ENCODE data around the gene PPIB.

Gene PPIB
- long read RNA-seq, transcript PPIB-201 (5 exons, 1,081 nt) = major isoform, 292 of 298 reads
- long read RNA-seq, partial matches to known transcripts = 3 of 298 reads
- long read RNA-seq, other reads (novel, unspliced or antisense) = 3 of 298 reads

GRCh38 chr15:64162869-64163658, at the start of gene PPIB:
PPIB (minus strand) TSS chr15:64163022; CDS start chr15:64162986, 36 bp downstream.
- H3K4me3 ChIP-seq (replicated peaks; ENCODE audit: insufficient read depth, low read length) = peak within 1 kb of the TSS; percentile 96
- H3K27me3 ChIP-seq (ENCODE audit: insufficient read depth, poor library complexity, severe bottlenecking) = no peaks in the 10 kb centered on the region
- peak; percentile 95 to 98 for DNase-seq (ENCODE audit: low read depth in 1 of 2, low spot score in 1 of 2)
- peak within 1 kb of the TSS; percentile 91 for H3K27ac ChIP-seq (replicated peaks)
- TF ChIP-seq POLR2AphosphoS5 (IDR thresholded peaks at IDR 0.05; ENCODE audit: low read depth) (peak; percentile 94), GABPA (IDR thresholded peaks at IDR 0.05; ENCODE audit: low read depth) (peak; percentile 79), REST (IDR thresholded peaks at IDR 0.05; ENCODE audit: insufficient replicate concordance, low read depth) (peak; percentile 58), SPI1 (IDR thresholded peaks at IDR 0.05; ENCODE audit: borderline replicate concordance, low read depth) (peak; percentile 99), CTCF (IDR thresholded peaks at IDR 0.05; ENCODE audit: insufficient read depth, low read length) (no peak)

GRCh38 chr15:64211696-64212095, 48.9 kb upstream of the PPIB start:
- H3K4me3 ChIP-seq (replicated peaks; ENCODE audit: insufficient read depth, low read length) = no peak overlapping the region
- TF ChIP-seq GABPA (IDR thresholded peaks at IDR 0.05; ENCODE audit: low read depth) = no peak

GRCh38 chr15:64210371-64210770, 47.5 kb upstream of the PPIB start:
- TF ChIP-seq CTCF (IDR thresholded peaks at IDR 0.05; ENCODE audit: insufficient read depth, low read length) (no peak), POLR2AphosphoS5 (IDR thresholded peaks at IDR 0.05; ENCODE audit: low read depth) (no peak), REST (IDR thresholded peaks at IDR 0.05; ENCODE audit: insufficient replicate concordance, low read depth) (no peak), GABPA (IDR thresholded peaks at IDR 0.05; ENCODE audit: low read depth) (no peak), SPI1 (IDR thresholded peaks at IDR 0.05; ENCODE audit: borderline replicate concordance, low read depth) (no peak)
- H3K27ac ChIP-seq (replicated peaks) = no peak overlapping the region
- no peak overlapping the region for H3K4me3 ChIP-seq (replicated peaks; ENCODE audit: insufficient read depth, low read length)
- no peaks in the 10 kb centered on the region for H3K27me3 ChIP-seq (ENCODE audit: insufficient read depth, poor library complexity, severe bottlenecking)
- no peak for DNase-seq (ENCODE audit: low read depth in 1 of 2, low spot score in 1 of 2)

More at GRCh38 chr15:64211696-64212095, 48.9 kb upstream of the PPIB start:
- no peak for DNase-seq (ENCODE audit: low read depth in 1 of 2, low spot score in 1 of 2)
- no peaks in the 10 kb centered on the region for H3K27me3 ChIP-seq (ENCODE audit: insufficient read depth, poor library complexity, severe bottlenecking)
- no peak overlapping the region for H3K27ac ChIP-seq (replicated peaks)

GRCh38 chr15:64209680-64210334, 47.0 kb upstream of the PPIB start:
- TF ChIP-seq POLR2AphosphoS5 (IDR thresholded peaks at IDR 0.05; ENCODE audit: low read depth) (no peak), GABPA (IDR thresholded peaks at IDR 0.05; ENCODE audit: low read depth) (no peak)
- peak; percentile 5 to 7 for DNase-seq (ENCODE audit: low read depth in 1 of 2, low spot score in 1 of 2)
- Histone ChIP-seq H3K27me3 (ENCODE audit: insufficient read depth, poor library complexity, severe bottlenecking) (no peaks in the 10 kb centered on the region), H3K27ac (replicated peaks) (no peak overlapping the region), H3K4me3 (replicated peaks; ENCODE audit: insufficient read depth, low read length) (no peak overlapping the region)

Data from HL-60 (cell line).